Ishikawa (cell line): Measurements from ENCODE around the gene OR1K1.

Source experiments
- CEBPB ChIP-seq: IDR thresholded peaks from 2 replicates; pipeline ENCODE4 v1.6.1; 2012
- CREB1 ChIP-seq: IDR thresholded peaks from 2 replicates; pipeline ENCODE4 v1.6.1; 2012; ENCODE audit warnings: low read depth
- EGR1 ChIP-seq: IDR thresholded peaks from 2 replicates; pipeline ENCODE4 v1.6.1; 2012
- EP300 ChIP-seq: IDR thresholded peaks from 2 replicates; pipeline ENCODE4 v1.6.1; 2012; ENCODE audit warnings: borderline replicate concordance
- FOXM1 ChIP-seq: IDR thresholded peaks from 2 replicates; pipeline ENCODE4 v1.6.1; 2012; ENCODE audit warnings: low read depth, borderline replicate concordance
- MAX ChIP-seq: IDR thresholded peaks from 2 replicates; pipeline ENCODE4 v1.6.1; 2012
- NFIC ChIP-seq: IDR thresholded peaks from 2 replicates; pipeline ENCODE4 v1.6.1; 2012
- RAD21 ChIP-seq: IDR thresholded peaks from 2 replicates; pipeline ENCODE4 v1.6.1; 2012; ENCODE audit warnings: low read depth
- TAF1 ChIP-seq: IDR thresholded peaks from 2 replicates; pipeline ENCODE4 v1.6.1; 2012; ENCODE audit warnings: low read depth, mild to moderate bottlenecking
- TCF12 ChIP-seq: IDR thresholded peaks from 2 replicates; pipeline ENCODE4 v1.6.1; 2012; ENCODE audit warnings: low read depth
- TEAD4 ChIP-seq: IDR thresholded peaks from 2 replicates; pipeline ENCODE4 v1.6.1; 2012
- USF1 ChIP-seq: IDR thresholded peaks from 2 replicates; pipeline ENCODE4 v1.6.1; 2012
- YY1 ChIP-seq: IDR thresholded peaks from 2 replicates; pipeline ENCODE4 v1.6.1; 2012; ENCODE audit warnings: low read depth
- ZBTB7A ChIP-seq: IDR thresholded peaks from 2 replicates; pipeline ENCODE4 v1.6.1; 2012; ENCODE audit warnings: low read depth
- TF ChIP-seq, protein P1 (sequence below): IDR thresholded peaks from 2 replicates; pipeline ENCODE4 v1.6.1; 2012; ENCODE audit warnings: low read depth, mild to moderate bottlenecking

OR1K1 gene

GRCh38 chr9:122791872-122792669, 7.9 kb upstream of the OR1K1 start:
- TF ChIP-seq YY1 = no peak
- no peak for TF ChIP-seq CREB1
- TF ChIP-seq RAD21 = no peak
- no peak for TF ChIP-seq NFIC
- no peak for TF ChIP-seq TAF1

GRCh38 chr9:122797316-122798063, 2.4 kb upstream of the OR1K1 start:
- TF ChIP-seq RAD21 (peak; percentile 21; the same call in 1 of the 2 replicates), TCF12 (no peak)

DNA sequence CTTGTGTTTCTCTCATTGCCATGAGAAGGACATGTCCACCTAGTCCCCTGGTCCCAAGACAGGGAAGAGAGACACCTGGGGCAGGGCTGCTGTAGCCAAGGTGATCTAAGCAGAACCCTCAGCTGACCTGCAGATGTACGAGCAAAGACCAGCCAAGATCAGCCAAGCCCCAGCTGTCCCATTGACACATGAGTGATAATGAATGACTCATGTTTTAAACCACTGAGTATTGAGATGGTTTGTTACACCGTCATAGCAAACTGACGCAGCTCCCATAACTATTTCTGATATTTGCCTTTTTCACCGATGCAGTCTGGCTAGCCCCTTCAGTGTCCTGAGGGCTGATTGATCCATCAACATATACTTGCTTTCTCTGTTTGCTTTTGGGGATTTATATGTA, 6.7 kb downstream of the OR1K1 start:
- TF ChIP-seq TAF1 (no peak), CEBPB (no peak), EGR1 (no peak), EP300 (no peak), NFIC (no peak), USF1 (no peak), TEAD4 (no peak), YY1 (no peak), FOXM1 (no peak), MAX (no peak), CREB1 (no peak)
- TF ChIP-seq, protein P1, sequence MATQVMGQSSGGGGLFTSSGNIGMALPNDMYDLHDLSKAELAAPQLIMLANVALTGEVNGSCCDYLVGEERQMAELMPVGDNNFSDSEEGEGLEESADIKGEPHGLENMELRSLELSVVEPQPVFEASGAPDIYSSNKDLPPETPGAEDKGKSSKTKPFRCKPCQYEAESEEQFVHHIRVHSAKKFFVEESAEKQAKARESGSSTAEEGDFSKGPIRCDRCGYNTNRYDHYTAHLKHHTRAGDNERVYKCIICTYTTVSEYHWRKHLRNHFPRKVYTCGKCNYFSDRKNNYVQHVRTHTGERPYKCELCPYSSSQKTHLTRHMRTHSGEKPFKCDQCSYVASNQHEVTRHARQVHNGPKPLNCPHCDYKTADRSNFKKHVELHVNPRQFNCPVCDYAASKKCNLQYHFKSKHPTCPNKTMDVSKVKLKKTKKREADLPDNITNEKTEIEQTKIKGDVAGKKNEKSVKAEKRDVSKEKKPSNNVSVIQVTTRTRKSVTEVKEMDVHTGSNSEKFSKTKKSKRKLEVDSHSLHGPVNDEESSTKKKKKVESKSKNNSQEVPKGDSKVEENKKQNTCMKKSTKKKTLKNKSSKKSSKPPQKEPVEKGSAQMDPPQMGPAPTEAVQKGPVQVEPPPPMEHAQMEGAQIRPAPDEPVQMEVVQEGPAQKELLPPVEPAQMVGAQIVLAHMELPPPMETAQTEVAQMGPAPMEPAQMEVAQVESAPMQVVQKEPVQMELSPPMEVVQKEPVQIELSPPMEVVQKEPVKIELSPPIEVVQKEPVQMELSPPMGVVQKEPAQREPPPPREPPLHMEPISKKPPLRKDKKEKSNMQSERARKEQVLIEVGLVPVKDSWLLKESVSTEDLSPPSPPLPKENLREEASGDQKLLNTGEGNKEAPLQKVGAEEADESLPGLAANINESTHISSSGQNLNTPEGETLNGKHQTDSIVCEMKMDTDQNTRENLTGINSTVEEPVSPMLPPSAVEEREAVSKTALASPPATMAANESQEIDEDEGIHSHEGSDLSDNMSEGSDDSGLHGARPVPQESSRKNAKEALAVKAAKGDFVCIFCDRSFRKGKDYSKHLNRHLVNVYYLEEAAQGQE = no peak

- TF ChIP-seq MAX (no peak), TEAD4 (no peak), NFIC (no peak), TCF12 (no peak), CREB1 (no peak), ZBTB7A (no peak), USF1 (no peak)
- TF ChIP-seq, protein P1 = no peak
Observed at GRCh38 chr9:122807271-122807900, 7.5 kb downstream of the OR1K1 start.

- no peak for TF ChIP-seq EP300
- TF ChIP-seq MAX = no peak
Observed at GRCh38 chr9:122808141-122808540, 8.2 kb downstream of the OR1K1 start.

DNA sequence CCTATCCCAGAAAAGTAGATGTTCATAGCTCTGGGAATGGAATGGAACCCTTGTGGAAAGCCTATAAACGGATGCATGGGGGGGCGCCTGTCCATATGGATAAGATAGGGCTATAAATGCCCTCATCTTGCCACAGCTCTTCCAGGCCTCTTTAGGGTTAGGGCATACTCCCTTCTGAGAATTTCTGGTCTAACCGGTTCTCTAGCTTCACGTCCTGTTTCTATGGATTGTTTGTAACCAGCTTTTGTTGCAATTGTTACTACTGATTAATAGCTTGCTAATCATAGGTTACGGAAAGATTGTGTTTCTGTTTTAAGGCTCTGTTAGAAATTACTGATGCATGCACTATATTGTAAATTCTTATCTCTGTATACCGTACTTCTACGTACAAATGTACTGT, 9.3 kb downstream of the OR1K1 start:
- TF ChIP-seq NFIC = 0 out of 2 replicates have a peak, but pooled peaks have one; percentile 9
